Measurements from ENCODE around the gene STIM1. TPM values are rescaled to one million over a fixed set of nuclear protein-coding genes. Genes with fewer than 3 reads are reported as not detected.

The STIM1 gene
- total RNA-seq, 1 experiment from 2014 or later, result 93.6 TPM

DNA sequence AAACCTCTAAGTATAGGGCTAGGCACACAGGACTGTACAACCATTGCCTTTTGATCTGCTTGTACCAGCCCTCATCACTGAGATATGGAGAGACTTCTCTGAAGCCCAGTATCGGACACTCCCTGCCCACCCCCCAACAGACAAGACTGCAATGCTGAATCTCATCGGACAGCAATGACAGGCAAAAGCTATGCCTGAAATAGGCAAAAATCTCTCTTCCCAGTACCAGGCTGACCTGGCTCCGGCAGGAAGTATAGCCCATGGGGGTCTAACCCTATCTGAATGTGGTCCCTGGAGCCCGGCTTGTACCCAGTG is 21.2 kb upstream of the STIM1 start:
- DNase-seq (ENCODE audit: low read depth, low spot score) (no peak), ATAC-seq (no peak)
- Histone ChIP-seq H3K4me3 (ENCODE audit: low read depth in 2 of 2, low read length in 2 of 2) (no peak overlapping the region), H3K4me1 (ENCODE audit: control insufficient read depth, insufficient read depth, low read length) (peaks cover 33% of the 10 kb centered on the region), H3K9me3 (ENCODE audit: control insufficient read depth, insufficient read depth, low read depth, low read length) (no peaks in the 10 kb centered on the region), H3K36me3 (ENCODE audit: control insufficient read depth, insufficient read depth, low read length) (peaks cover 8% of the 10 kb centered on the region), H3K27ac (ENCODE audit: low read length) (no peak overlapping the region), H3K27me3 (ENCODE audit: control insufficient read depth, insufficient read depth, low read length) (no peaks in the 10 kb centered on the region)
- in situ Hi-C loops (cut with HindIII; ENCODE audit: low pct_unique_long_range_greater_than_20kb, low sequenced_read_pairs) (no loop called here), intact Hi-C loops (cut with micrococcal nuclease; ENCODE audit: unreplicated experiment) (no loop called here)
- no TSS peak for BruUV-seq (replicated peaks)
- TF ChIP-seq TCF7L2 (IDR thresholded peaks at IDR 0.05; ENCODE audit: low read depth, low read length) (no peak), POLR2AphosphoS5 (IDR thresholded peaks at IDR 0.05; ENCODE audit: low read depth, low read length) (no peak), SIN3A (IDR thresholded peaks at IDR 0.05; ENCODE audit: borderline replicate concordance, insufficient read depth, low read depth, low read length) (no peak)
- TF ChIP-seq, protein P1, sequence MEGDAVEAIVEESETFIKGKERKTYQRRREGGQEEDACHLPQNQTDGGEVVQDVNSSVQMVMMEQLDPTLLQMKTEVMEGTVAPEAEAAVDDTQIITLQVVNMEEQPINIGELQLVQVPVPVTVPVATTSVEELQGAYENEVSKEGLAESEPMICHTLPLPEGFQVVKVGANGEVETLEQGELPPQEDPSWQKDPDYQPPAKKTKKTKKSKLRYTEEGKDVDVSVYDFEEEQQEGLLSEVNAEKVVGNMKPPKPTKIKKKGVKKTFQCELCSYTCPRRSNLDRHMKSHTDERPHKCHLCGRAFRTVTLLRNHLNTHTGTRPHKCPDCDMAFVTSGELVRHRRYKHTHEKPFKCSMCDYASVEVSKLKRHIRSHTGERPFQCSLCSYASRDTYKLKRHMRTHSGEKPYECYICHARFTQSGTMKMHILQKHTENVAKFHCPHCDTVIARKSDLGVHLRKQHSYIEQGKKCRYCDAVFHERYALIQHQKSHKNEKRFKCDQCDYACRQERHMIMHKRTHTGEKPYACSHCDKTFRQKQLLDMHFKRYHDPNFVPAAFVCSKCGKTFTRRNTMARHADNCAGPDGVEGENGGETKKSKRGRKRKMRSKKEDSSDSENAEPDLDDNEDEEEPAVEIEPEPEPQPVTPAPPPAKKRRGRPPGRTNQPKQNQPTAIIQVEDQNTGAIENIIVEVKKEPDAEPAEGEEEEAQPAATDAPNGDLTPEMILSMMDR (IDR thresholded peaks at IDR 0.05), result no peak
- TF ChIP-seq, protein P2, sequence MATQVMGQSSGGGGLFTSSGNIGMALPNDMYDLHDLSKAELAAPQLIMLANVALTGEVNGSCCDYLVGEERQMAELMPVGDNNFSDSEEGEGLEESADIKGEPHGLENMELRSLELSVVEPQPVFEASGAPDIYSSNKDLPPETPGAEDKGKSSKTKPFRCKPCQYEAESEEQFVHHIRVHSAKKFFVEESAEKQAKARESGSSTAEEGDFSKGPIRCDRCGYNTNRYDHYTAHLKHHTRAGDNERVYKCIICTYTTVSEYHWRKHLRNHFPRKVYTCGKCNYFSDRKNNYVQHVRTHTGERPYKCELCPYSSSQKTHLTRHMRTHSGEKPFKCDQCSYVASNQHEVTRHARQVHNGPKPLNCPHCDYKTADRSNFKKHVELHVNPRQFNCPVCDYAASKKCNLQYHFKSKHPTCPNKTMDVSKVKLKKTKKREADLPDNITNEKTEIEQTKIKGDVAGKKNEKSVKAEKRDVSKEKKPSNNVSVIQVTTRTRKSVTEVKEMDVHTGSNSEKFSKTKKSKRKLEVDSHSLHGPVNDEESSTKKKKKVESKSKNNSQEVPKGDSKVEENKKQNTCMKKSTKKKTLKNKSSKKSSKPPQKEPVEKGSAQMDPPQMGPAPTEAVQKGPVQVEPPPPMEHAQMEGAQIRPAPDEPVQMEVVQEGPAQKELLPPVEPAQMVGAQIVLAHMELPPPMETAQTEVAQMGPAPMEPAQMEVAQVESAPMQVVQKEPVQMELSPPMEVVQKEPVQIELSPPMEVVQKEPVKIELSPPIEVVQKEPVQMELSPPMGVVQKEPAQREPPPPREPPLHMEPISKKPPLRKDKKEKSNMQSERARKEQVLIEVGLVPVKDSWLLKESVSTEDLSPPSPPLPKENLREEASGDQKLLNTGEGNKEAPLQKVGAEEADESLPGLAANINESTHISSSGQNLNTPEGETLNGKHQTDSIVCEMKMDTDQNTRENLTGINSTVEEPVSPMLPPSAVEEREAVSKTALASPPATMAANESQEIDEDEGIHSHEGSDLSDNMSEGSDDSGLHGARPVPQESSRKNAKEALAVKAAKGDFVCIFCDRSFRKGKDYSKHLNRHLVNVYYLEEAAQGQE (IDR thresholded peaks at IDR 0.05; ENCODE audit: insufficient read depth in 1 of 2, low read depth in 2 of 2, low read length in 1 of 2), result no peak
- ChIA-PET POLR2A (no interaction called here), CTCF (interaction anchor here (1.6 kb wide), 1 partner anchor 11 kb away, joined by 3 read pairs; no protein-coding TSS in a partner anchor)

DNA sequence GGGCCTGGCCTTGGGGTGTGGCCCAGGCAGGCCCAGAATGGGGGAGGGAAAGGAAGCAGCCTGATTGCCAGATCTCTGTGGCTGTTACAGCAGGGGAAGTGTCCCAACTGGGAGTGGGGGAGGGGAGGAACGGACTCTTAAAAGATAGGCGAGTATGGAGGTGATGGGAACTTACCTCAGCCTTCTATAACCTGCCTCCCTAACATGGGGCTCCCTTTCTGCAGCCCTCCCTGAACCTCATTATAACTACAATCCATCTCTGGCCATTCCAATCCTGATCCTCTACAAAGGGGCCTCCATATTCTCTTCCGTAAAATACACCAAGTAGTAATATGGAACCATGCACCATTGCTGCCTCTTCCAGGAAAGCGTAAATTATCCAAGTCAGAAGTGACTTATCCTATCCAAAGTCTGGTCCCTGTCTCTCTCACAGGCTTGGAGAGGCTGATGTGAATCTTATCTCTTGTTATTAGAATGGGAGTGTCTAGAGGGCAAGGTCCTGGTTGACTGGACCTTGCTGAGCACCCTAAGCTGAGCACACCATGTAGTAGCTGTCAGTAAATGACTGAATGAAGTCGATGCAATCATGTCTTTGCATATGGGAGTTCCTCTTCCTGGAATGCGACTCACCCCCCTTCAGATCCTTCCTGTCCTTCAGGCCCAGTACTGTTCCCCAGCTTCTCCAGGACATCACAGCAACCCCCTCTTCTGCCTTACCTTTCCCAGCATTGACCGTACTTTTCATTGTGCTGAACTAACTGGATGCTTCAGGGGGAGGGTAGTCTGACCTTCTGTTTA is 20.6 kb upstream of the STIM1 start:
- TF ChIP-seq SIN3A (IDR thresholded peaks at IDR 0.05; ENCODE audit: borderline replicate concordance, insufficient read depth, low read depth, low read length), result no peak
- TF ChIP-seq, protein P1 (IDR thresholded peaks at IDR 0.05), result no peak
- H3K9me3 ChIP-seq (ENCODE audit: control insufficient read depth, insufficient read depth, low read depth, low read length), result no peaks in the 10 kb centered on the region
- H3K4me3 ChIP-seq (ENCODE audit: low read depth in 2 of 2, low read length in 2 of 2), result no peak overlapping the region
- intact Hi-C loops (cut with micrococcal nuclease; ENCODE audit: unreplicated experiment) (no loop called here), in situ Hi-C loops (cut with HindIII; ENCODE audit: low pct_unique_long_range_greater_than_20kb, low sequenced_read_pairs) (no loop called here)
- H3K27me3 ChIP-seq (ENCODE audit: control insufficient read depth, insufficient read depth, low read length), result no peaks in the 10 kb centered on the region
- peaks cover 38% of the 10 kb centered on the region for H3K4me1 ChIP-seq (ENCODE audit: control insufficient read depth, insufficient read depth, low read length)
- ChIA-PET POLR2A (interaction anchor here (0.6 kb wide), 1 partner anchor 16 kb away, joined by 3 read pairs; no protein-coding TSS in a partner anchor), CTCF (interaction anchor here (1.6 kb wide), 1 partner anchor 11 kb away, joined by 3 read pairs; no protein-coding TSS in a partner anchor)
- no TSS peak for BruUV-seq (replicated peaks)
- ATAC-seq, result no peak
- H3K36me3 ChIP-seq (ENCODE audit: control insufficient read depth, insufficient read depth, low read length), result peaks cover 8% of the 10 kb centered on the region
- DNase-seq (ENCODE audit: low read depth, low spot score), result no peak
- H3K27ac ChIP-seq (ENCODE audit: low read length), result no peak overlapping the region

All from Panc1 (cell line).